WTC11 (cell line): ENCODE results near the gene SVIL. TPM values are rescaled to one million over a fixed set of nuclear protein-coding genes. Genes with fewer than 3 reads are reported as not detected.

Experiments
- ATAC-seq: fragments of 200-7000 bp; cut with Tn5 transposase; 2 replicates; pipeline ENCODE4 v1.10.0; 2021; ENCODE audit warnings: mild to moderate bottlenecking, moderate library complexity
- CTCF ChIA-PET: fragments of 300-600 bp; sonication (Branson Sonifier 250); formaldehyde crosslinking; loops from one replicate; lab custom pipeline; 2021; ENCODE audit warnings: antibody characterized with exemption; lab: Charles Lee
- POLR2A ChIA-PET: fragments of 350-600 bp; sonication (Branson Sonifier 250); formaldehyde crosslinking; loops from one replicate; lab custom pipeline; 2021; ENCODE audit warnings: antibody characterized with exemption; lab: Charles Lee
- DNase-seq: peaks from one replicate; pipeline ENCODE4 v3.0.0; 2021; ENCODE audit warnings: low spot score
- H3K27ac Mint-ChIP-seq: 2 replicates; pipeline ENCODE4 v1.8.0; 2021; ENCODE audit warnings: mixed read lengths
- H3K27me3 Mint-ChIP-seq: 2 replicates; pipeline ENCODE4 v1.8.0; 2021; ENCODE audit warnings: low read depth, mild to moderate bottlenecking, moderate library complexity, mixed read lengths
- H3K36me3 Mint-ChIP-seq: 2 replicates; pipeline ENCODE4 v1.8.0; 2021; ENCODE audit warnings: mixed read lengths
- H3K4me1 Mint-ChIP-seq: 2 replicates; pipeline ENCODE4 v1.8.0; 2022; ENCODE audit warnings: mixed read lengths
- H3K4me3 Mint-ChIP-seq: 2 replicates; pipeline ENCODE4 v1.8.0; 2021; ENCODE audit warnings: mild to moderate bottlenecking, moderate library complexity, mixed read lengths
- H3K9me3 Mint-ChIP-seq: 2 replicates; pipeline ENCODE4 v1.8.0; 2021; ENCODE audit warnings: mixed read lengths
- ELF4 ChIP-seq: sonication (generic); formaldehyde crosslinking; IDR thresholded peaks from 2 replicates; pipeline ENCODE4 v1.8.1; 2022; ENCODE audit warnings: low read depth, mild to moderate bottlenecking, moderate library complexity, missing genetic modification reagents
- ERG ChIP-seq: fragments of 250-450 bp; sonication (Bioruptor Pico); IDR thresholded peaks from 2 replicates; pipeline ENCODE4 v1.8.0; 2021; ENCODE audit warnings: mild to moderate bottlenecking
- FOXJ3 ChIP-seq: sonication (generic); formaldehyde crosslinking; IDR thresholded peaks from 2 replicates; pipeline ENCODE4 v1.9.0; 2021; ENCODE audit warnings: missing genetic modification reagents, mild to moderate bottlenecking, borderline replicate concordance
- IRF2 ChIP-seq: sonication (generic); formaldehyde crosslinking; IDR thresholded peaks from 2 replicates; pipeline ENCODE4 v1.8.0; 2022; ENCODE audit warnings: low read depth, missing genetic modification reagents, borderline replicate concordance
- NFYB ChIP-seq: sonication (generic); formaldehyde crosslinking; conservative IDR thresholded peaks from 2 replicates; pipeline ENCODE4 v1.8.0; 2022; ENCODE audit warnings: low read depth, missing genetic modification reagents
- PRRX2 ChIP-seq: fragments of 250-450 bp; sonication (Bioruptor Pico); IDR thresholded peaks from 2 replicates; pipeline ENCODE4 v1.8.0; 2021; ENCODE audit warnings: mild to moderate bottlenecking
- SMAD4 ChIP-seq: sonication (generic); formaldehyde crosslinking; IDR thresholded peaks from 2 replicates; pipeline ENCODE4 v1.8.0; 2022; ENCODE audit warnings: mild to moderate bottlenecking, missing genetic modification reagents
- SP1 ChIP-seq: sonication (generic); formaldehyde crosslinking; conservative IDR thresholded peaks from 2 replicates; pipeline ENCODE4 v1.8.1; 2022; ENCODE audit warnings: missing genetic modification reagents
- ZBTB43 ChIP-seq: sonication (generic); formaldehyde crosslinking; IDR thresholded peaks from 2 replicates; pipeline ENCODE4 v1.8.1; 2023; ENCODE audit warnings: mild to moderate bottlenecking, missing genetic modification reagents
- ZNF219 ChIP-seq: sonication (generic); formaldehyde crosslinking; IDR thresholded peaks from 2 replicates; pipeline ENCODE4 v1.8.0; 2023; ENCODE audit warnings: missing genetic modification reagents, mild to moderate bottlenecking, borderline replicate concordance
- total RNA-seq: library from RNA; stranded (reverse); gene quantifications from 3 replicates; pipeline ENCODE4 v1.2.3, GENCODE V29; 2021
- TF ChIP-seq, protein P1 (sequence below): sonication (generic); formaldehyde crosslinking; IDR thresholded peaks from 2 replicates; pipeline ENCODE4 v1.8.1; 2022; ENCODE audit warnings: mild to moderate bottlenecking, moderate library complexity, missing genetic modification reagents
- TF ChIP-seq, protein P2 (sequence below): sonication (generic); formaldehyde crosslinking; conservative IDR thresholded peaks from 2 replicates; pipeline ENCODE4 v1.8.1; 2022; ENCODE audit warnings: mild to moderate bottlenecking, missing genetic modification reagents
- TF ChIP-seq, protein P3 (sequence below): sonication (generic); formaldehyde crosslinking; IDR thresholded peaks from 2 replicates; pipeline ENCODE4 v1.8.0; 2022; ENCODE audit warnings: mild to moderate bottlenecking, missing genetic modification reagents
- TF ChIP-seq, protein P4 (sequence below): fragments of 250-450 bp; sonication (Bioruptor Pico); IDR thresholded peaks from 2 replicates; pipeline ENCODE4 v1.9.0; 2021; ENCODE audit warnings: mild to moderate bottlenecking
- TF ChIP-seq, protein P5 (sequence below): fragments of 250-450 bp; sonication (Bioruptor Pico); conservative IDR thresholded peaks from 2 replicates; pipeline ENCODE4 v1.9.0; 2021; ENCODE audit warnings: mild to moderate bottlenecking

Gene SVIL
- total RNA-seq, 1 experiment from 2014 or later: 27.1 TPM

- Mint-ChIP-seq H3K27ac (no peak overlapping the region; the same call in 1 of the 2 replicates), H3K4me3 (no peak overlapping the region), H3K27me3 (no peaks in the 10 kb centered on the region), H3K9me3 (no peaks in the 10 kb centered on the region), H3K36me3 (peaks cover 16% of the 10 kb centered on the region), H3K4me1 (peaks cover 23% of the 10 kb centered on the region)
- CTCF ChIA-PET: interaction anchor here (0.6 to 1.4 kb wide), 6 partner anchors 17 to 82 kb away, joined by 3 to 7 read pairs (median 4); no protein-coding TSS in a partner anchor
- ATAC-seq: no peak
- TF ChIP-seq, protein P1, sequence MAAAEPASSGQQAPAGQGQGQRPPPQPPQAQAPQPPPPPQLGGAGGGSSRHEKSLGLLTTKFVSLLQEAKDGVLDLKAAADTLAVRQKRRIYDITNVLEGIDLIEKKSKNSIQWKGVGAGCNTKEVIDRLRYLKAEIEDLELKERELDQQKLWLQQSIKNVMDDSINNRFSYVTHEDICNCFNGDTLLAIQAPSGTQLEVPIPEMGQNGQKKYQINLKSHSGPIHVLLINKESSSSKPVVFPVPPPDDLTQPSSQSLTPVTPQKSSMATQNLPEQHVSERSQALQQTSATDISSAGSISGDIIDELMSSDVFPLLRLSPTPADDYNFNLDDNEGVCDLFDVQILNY: no peak
- TF ChIP-seq SP1: no peak
- TF ChIP-seq SMAD4 (CRISPR knock-in tag): no peak
- no peak for TF ChIP-seq PRRX2 (CRISPR knock-in tag)
- no peak for TF ChIP-seq ELF4 (CRISPR knock-in tag)
- POLR2A ChIA-PET: no interaction called here
- DNase-seq: no peak
Observed at GRCh38 chr10:29479081-29479925, 155.5 kb downstream of the SVIL start.

- Mint-ChIP-seq H3K4me1 (peaks cover 28% of the 10 kb centered on the region), H3K27ac (0 out of 2 replicates have a peak overlapping the region, but pooled peaks have one; percentile 68), H3K4me3 (no peak overlapping the region), H3K36me3 (peaks cover 20% of the 10 kb centered on the region), H3K9me3 (no peaks in the 10 kb centered on the region), H3K27me3 (no peaks in the 10 kb centered on the region)
- ChIA-PET CTCF (interaction anchor here (1.0 kb wide), 2 partner anchors 9 to 62 kb away, joined by 3 read pairs; no protein-coding TSS in a partner anchor), POLR2A (no interaction called here)
- DNase-seq: no peak
- ATAC-seq: no peak
- TF ChIP-seq, protein P2, sequence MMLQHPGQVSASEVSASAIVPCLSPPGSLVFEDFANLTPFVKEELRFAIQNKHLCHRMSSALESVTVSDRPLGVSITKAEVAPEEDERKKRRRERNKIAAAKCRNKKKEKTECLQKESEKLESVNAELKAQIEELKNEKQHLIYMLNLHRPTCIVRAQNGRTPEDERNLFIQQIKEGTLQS (CRISPR knock-in tag): no peak
- TF ChIP-seq, protein P3, sequence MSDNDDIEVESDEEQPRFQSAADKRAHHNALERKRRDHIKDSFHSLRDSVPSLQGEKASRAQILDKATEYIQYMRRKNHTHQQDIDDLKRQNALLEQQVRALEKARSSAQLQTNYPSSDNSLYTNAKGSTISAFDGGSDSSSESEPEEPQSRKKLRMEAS (CRISPR knock-in tag): no peak
- TF ChIP-seq SMAD4 (CRISPR knock-in tag): no peak
- TF ChIP-seq ERG (CRISPR knock-in tag): no peak
- TF ChIP-seq NFYB: no peak
- no peak for TF ChIP-seq ELF4 (CRISPR knock-in tag)
- no peak for TF ChIP-seq ZNF219 (CRISPR knock-in tag)
- no peak for TF ChIP-seq ZBTB43 (CRISPR knock-in tag)
- no peak for TF ChIP-seq IRF2
- TF ChIP-seq FOXJ3 (CRISPR knock-in tag): no peak
- TF ChIP-seq, protein P4, sequence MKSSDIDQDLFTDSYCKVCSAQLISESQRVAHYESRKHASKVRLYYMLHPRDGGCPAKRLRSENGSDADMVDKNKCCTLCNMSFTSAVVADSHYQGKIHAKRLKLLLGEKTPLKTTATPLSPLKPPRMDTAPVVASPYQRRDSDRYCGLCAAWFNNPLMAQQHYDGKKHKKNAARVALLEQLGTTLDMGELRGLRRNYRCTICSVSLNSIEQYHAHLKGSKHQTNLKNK: no peak
- TF ChIP-seq, protein P5, sequence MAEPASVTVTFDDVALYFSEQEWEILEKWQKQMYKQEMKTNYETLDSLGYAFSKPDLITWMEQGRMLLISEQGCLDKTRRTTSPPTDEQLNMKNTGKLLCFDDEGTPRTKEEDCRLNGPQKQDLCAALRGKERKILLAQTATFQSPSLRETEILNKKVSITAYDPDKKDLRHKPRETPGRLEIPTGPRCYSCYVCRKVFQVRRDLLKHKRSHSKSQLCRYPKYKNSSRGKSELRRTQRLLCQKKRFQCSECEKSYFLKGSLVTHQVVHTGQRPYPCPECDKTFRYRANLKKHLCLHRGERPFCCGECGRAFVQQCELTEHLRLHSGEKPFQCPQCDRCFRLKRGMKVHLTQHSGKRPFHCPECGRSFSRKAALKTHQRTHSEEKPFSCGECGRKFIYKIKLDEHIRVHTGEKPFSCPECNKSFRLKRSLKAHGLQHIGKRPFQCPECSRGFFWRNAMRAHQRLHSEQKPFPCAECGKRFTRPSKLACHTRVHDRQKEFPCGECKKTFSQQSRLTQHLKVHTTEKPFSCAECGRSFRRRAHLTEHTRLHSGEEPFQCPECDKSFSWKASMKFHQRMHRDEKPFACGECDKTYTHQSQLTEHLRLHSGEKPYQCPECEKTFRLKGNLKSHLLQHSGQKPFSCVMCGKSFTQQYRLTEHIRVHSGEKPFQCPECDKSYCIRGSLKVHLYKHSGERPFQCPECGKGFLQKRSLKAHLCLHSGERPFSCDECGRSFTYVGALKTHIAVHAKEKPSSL (CRISPR knock-in tag): no peak
- TF ChIP-seq, protein P1: no peak
Observed at GRCh38 chr10:29473406-29474100, 161.2 kb downstream of the SVIL start.
